Caco-2 (cell line): ENCODE measurements around the gene TBPL2. TPM values are rescaled to one million over a fixed set of nuclear protein-coding genes. Genes with fewer than 3 reads are reported as not detected.

ENCODE experiments used
- BruUV-seq: library from RNA; stranded (reverse); fragments of 400-500 nt; replicated peaks from 2 replicates; lab custom pipeline; 2021; lab: Mats Ljungman, UMichigan
- CTCF ChIA-PET: fragments of 300-600 bp; sonication (Branson Sonifier 250); formaldehyde crosslinking; loops from one replicate; lab custom pipeline; 2022; ENCODE audit warnings: antibody characterized with exemption; lab: Charles Lee
- POLR2A ChIA-PET: fragments of 300-600 bp; sonication (Branson Sonifier 250); formaldehyde crosslinking; loops from one replicate; lab custom pipeline; 2022; ENCODE audit warnings: antibody characterized with exemption; lab: Charles Lee
- DNase-seq, 2 experiments: peaks; one replicate each; pipeline versions ENCODE4 v3.0.0 to v3.0.0-alpha.2; 2020 to 2022
- H3K27me3 ChIP-seq: replicated peaks from 2 replicates; pipeline ENCODE4 v1.6.0; 2011; ENCODE audit warnings: low read length; ENCODE audit not compliant: control insufficient read depth, insufficient read depth
- H3K36me3 ChIP-seq: 2 replicates; pipeline ENCODE4 v1.5.1; 2011; ENCODE audit warnings: low read length; ENCODE audit not compliant: control insufficient read depth, insufficient read depth
- H3K4me1 ChIP-seq: fragments of 250-450 bp; sonication (Bioruptor Pico); 2 replicates; pipeline ENCODE4 v1.5.1; 2020; ENCODE audit warnings: mild to moderate bottlenecking
- H3K4me3 ChIP-seq: 2 replicates; pipeline ENCODE4 v1.5.1; 2011; ENCODE audit warnings: low read depth, mild to moderate bottlenecking, control low read depth, low read length
- H3K9me3 ChIP-seq: fragments of 250-450 bp; sonication (Bioruptor Pico); 2 replicates; pipeline ENCODE4 v1.5.1; 2020; ENCODE audit warnings: mild to moderate bottlenecking, moderate library complexity
- H3K27ac Mint-ChIP-seq: one replicate; pipeline ENCODE4 v1.8.0; 2022; ENCODE audit warnings: mixed read lengths; ENCODE audit not compliant: unreplicated experiment
- H3K27me3 Mint-ChIP-seq: one replicate; pipeline ENCODE4 v1.8.0; 2022; ENCODE audit warnings: mixed read lengths; ENCODE audit not compliant: insufficient read depth, unreplicated experiment
- H3K36me3 Mint-ChIP-seq: one replicate; pipeline ENCODE4 v1.8.0; 2022; ENCODE audit warnings: mild to moderate bottlenecking, mixed read lengths; ENCODE audit not compliant: insufficient read depth, unreplicated experiment
- H3K4me1 Mint-ChIP-seq: one replicate; pipeline ENCODE4 v1.8.0; 2022; ENCODE audit warnings: low read depth, mixed read lengths; ENCODE audit not compliant: unreplicated experiment
- H3K4me3 Mint-ChIP-seq: one replicate; pipeline ENCODE4 v1.8.0; 2022; ENCODE audit warnings: mild to moderate bottlenecking, moderate library complexity, mixed read lengths; ENCODE audit not compliant: unreplicated experiment
- H3K9me3 Mint-ChIP-seq: one replicate; pipeline ENCODE4 v1.8.0; 2022; ENCODE audit warnings: mixed read lengths; ENCODE audit not compliant: unreplicated experiment
- intact Hi-C: fragments of 100-400 bp; cut with micrococcal nuclease; formaldehyde crosslinking; loops from one replicate; pipeline ENCODE4 v1.10.0; 2022; ENCODE audit not compliant: unreplicated experiment
- total RNA-seq: library from RNA; stranded (reverse); gene quantifications from 2 replicates; pipeline ENCODE4 v1.2.3, GENCODE V29; 2022
- TF ChIP-seq, protein P1 (sequence below), 2 experiments: fragments of 200-600 bp in 1 of 2; IDR thresholded peaks; 1 replicate in 1 of 2; 2 replicates in 1 of 2; pipeline versions ENCODE4 v1.5.1 to v1.8.0; 2011 to 2022; ENCODE audit warnings: antibody characterized with exemption in 1 of 2, control low read depth in 1 of 2, inconsistent platforms in 1 of 2, low read depth in 1 of 2, low read length in 1 of 2, mild to moderate bottlenecking in 1 of 2, moderate library complexity in 1 of 2; ENCODE audit not compliant: insufficient read depth in 1 of 2, severe bottlenecking in 1 of 2, unreplicated experiment in 1 of 2

Gene TBPL2
- total RNA-seq, 1 experiment from 2014 or later = not detected

DNA sequence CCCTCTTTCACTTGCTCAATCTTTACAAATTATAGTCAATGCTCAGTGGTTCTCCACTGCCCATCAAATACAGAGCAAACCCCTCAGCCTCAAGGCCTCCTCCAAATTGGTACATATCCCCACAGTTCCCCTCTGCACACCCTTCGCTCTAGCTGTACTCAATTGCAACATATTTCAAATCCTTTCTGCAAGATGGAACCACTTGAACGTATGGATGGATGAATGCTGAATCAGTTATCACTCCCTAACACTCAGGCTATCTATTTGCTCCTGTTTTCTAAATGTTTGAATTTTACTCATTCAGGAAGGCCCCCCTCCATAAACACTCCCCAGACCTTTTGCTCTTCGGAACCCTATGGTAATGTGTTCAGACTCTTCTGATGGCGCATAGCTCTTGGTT, 53.3 kb downstream of the TBPL2 start:
- Mint-ChIP-seq H3K4me1 (peaks cover under 1% of the 10 kb centered on the region), H3K4me3 (no peak overlapping the region), H3K9me3 (no peaks in the 10 kb centered on the region), H3K27me3 (no peaks in the 10 kb centered on the region), H3K27ac (no peak overlapping the region), H3K36me3 (peaks cover 23% of the 10 kb centered on the region)
- no peak for DNase-seq
- H3K4me3 ChIP-seq = no peak overlapping the region
- H3K4me1 ChIP-seq = peaks cover 16% of the 10 kb centered on the region
- BruUV-seq = no TSS peak
- ChIA-PET CTCF (no interaction called here), POLR2A (no interaction called here)
- peaks cover 2% of the 10 kb centered on the region; the same call in 1 of the 2 replicates for H3K36me3 ChIP-seq
- intact Hi-C loops = no loop called here
- TF ChIP-seq, protein P1, sequence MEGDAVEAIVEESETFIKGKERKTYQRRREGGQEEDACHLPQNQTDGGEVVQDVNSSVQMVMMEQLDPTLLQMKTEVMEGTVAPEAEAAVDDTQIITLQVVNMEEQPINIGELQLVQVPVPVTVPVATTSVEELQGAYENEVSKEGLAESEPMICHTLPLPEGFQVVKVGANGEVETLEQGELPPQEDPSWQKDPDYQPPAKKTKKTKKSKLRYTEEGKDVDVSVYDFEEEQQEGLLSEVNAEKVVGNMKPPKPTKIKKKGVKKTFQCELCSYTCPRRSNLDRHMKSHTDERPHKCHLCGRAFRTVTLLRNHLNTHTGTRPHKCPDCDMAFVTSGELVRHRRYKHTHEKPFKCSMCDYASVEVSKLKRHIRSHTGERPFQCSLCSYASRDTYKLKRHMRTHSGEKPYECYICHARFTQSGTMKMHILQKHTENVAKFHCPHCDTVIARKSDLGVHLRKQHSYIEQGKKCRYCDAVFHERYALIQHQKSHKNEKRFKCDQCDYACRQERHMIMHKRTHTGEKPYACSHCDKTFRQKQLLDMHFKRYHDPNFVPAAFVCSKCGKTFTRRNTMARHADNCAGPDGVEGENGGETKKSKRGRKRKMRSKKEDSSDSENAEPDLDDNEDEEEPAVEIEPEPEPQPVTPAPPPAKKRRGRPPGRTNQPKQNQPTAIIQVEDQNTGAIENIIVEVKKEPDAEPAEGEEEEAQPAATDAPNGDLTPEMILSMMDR (IDR thresholded peaks at IDR 0.05; ENCODE audit: insufficient read depth in 1 of 2, low read depth in 1 of 2, low read length in 1 of 2, severe bottlenecking in 1 of 2, unreplicated experiment in 1 of 2) = no peak
- H3K27me3 ChIP-seq = no peaks in the 10 kb centered on the region
- no peaks in the 10 kb centered on the region for H3K9me3 ChIP-seq

DNA sequence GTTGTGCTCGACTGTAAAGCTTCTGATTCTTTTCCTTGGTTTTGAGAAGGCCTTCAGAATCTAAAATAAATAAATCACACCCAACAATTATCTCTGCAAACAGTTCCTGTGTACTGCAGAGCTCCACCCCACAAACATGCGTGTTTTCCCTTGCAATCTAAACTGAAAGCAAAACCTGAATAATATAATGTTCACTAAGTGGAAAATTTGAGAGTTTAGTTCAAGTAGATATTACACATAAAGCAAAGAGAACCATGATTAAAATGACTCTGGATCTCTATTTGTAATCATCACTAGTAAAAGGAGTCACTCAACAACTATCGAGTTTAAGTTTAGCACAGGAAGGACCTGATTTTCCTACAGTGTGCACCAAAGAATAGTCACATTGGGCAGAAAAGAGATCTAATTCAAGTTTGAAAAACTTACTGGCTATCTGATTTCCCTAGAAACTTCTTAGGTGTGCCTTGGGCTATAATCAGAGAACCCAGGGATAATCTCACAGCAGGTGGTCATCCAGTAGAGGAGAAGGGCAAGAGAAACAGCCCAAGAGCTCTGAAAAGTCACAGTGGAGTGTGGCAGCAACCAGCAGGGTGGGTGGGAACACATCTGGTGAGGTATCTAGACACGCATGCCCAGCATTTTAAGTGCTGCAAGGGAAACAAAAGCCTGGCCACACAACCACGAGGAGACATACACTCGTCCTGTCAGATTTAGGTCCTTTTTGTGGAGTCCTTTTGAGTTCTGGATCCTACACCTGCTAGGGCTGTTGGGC, 54.2 kb downstream of the TBPL2 start:
- Histone ChIP-seq H3K27me3 (no peaks in the 10 kb centered on the region), H3K4me3 (no peak overlapping the region), H3K4me1 (peaks cover 25% of the 10 kb centered on the region), H3K9me3 (no peaks in the 10 kb centered on the region), H3K36me3 (peaks cover 2% of the 10 kb centered on the region; the same call in 1 of the 2 replicates)
- Mint-ChIP-seq H3K4me3 (no peak overlapping the region), H3K36me3 (peaks cover 24% of the 10 kb centered on the region), H3K27ac (peak overlapping the region; percentile 51), H3K4me1 (peaks cover 8% of the 10 kb centered on the region), H3K27me3 (no peaks in the 10 kb centered on the region), H3K9me3 (no peaks in the 10 kb centered on the region)
- DNase-seq = no peak
- intact Hi-C loops = no loop called here
- POLR2A ChIA-PET = no interaction called here
- TF ChIP-seq, protein P1 (IDR thresholded peaks at IDR 0.05; ENCODE audit: insufficient read depth in 1 of 2, low read depth in 1 of 2, low read length in 1 of 2, severe bottlenecking in 1 of 2, unreplicated experiment in 1 of 2) = no peak
- BruUV-seq = no TSS peak
- CTCF ChIA-PET = no interaction called here

GRCh38 chr14:55384536-55384935, 55.9 kb downstream of the TBPL2 start:
- no peaks in the 10 kb centered on the region for H3K27me3 ChIP-seq
- ChIA-PET POLR2A (no interaction called here), CTCF (no interaction called here)
- peaks cover 2% of the 10 kb centered on the region; the same call in 1 of the 2 replicates for H3K36me3 ChIP-seq
- peaks cover 14% of the 10 kb centered on the region for H3K4me1 Mint-ChIP-seq
- H3K36me3 Mint-ChIP-seq = peaks cover 29% of the 10 kb centered on the region
- no peaks in the 10 kb centered on the region for H3K9me3 ChIP-seq
- H3K9me3 Mint-ChIP-seq = no peaks in the 10 kb centered on the region
- H3K4me1 ChIP-seq = peaks cover 29% of the 10 kb centered on the region
- H3K27ac Mint-ChIP-seq = no peak overlapping the region
- no peak overlapping the region for H3K4me3 ChIP-seq
- BruUV-seq = no TSS peak
- no peak overlapping the region for H3K4me3 Mint-ChIP-seq
- intact Hi-C loops = no loop called here
- TF ChIP-seq, protein P1 (IDR thresholded peaks at IDR 0.05; ENCODE audit: insufficient read depth in 1 of 2, low read depth in 1 of 2, low read length in 1 of 2, severe bottlenecking in 1 of 2, unreplicated experiment in 1 of 2) = no peak
- DNase-seq = no peak
- H3K27me3 Mint-ChIP-seq = no peaks in the 10 kb centered on the region
